Measurements from ENCODE around the gene CYP27B1. TPM values are rescaled to one million over a fixed set of nuclear protein-coding genes. Genes with fewer than 3 reads are reported as not detected.
"Not testable (repeated sequence)": the region's sequence is repeated elsewhere in the genome, so short reads cannot be mapped to it uniquely, and the experiment has no call there.

The CYP27B1 gene
- total RNA-seq, 1 donor = 1.3 TPM

GRCh38 chr12:57776247-57776587 lies 9.3 kb upstream of the CYP27B1 start:
- H3K27me3 ChIP-seq (ENCODE audit: insufficient read depth, low read length) = no peaks in the 10 kb centered on the region
- peaks cover 34% of the 10 kb centered on the region for H3K4me1 ChIP-seq (ENCODE audit: insufficient read depth, low read length)
- no peaks in the 10 kb centered on the region for H3K9me3 ChIP-seq (ENCODE audit: low read depth, low read length)
- H3K4me3 ChIP-seq (ENCODE audit: low read length) = no peak overlapping the region

- H3K27me3 ChIP-seq (ENCODE audit: insufficient read depth, low read length) = no peaks in the 10 kb centered on the region
- peaks cover 34% of the 10 kb centered on the region for H3K4me1 ChIP-seq (ENCODE audit: insufficient read depth, low read length)
- no peaks in the 10 kb centered on the region for H3K9me3 ChIP-seq (ENCODE audit: low read depth, low read length)
- H3K4me3 ChIP-seq (ENCODE audit: low read length) = no peak overlapping the region
These were observed 8.8 kb upstream of the CYP27B1 start for GRCh38 chr12:57775563-57776246.

- H3K9me3 ChIP-seq (ENCODE audit: low read depth, low read length) = no peaks in the 10 kb centered on the region
- no peak overlapping the region for H3K4me3 ChIP-seq (ENCODE audit: low read length)
- H3K4me1 ChIP-seq (ENCODE audit: insufficient read depth, low read length) = peaks cover 29% of the 10 kb centered on the region
- H3K27me3 ChIP-seq (ENCODE audit: insufficient read depth, low read length) = no peaks in the 10 kb centered on the region
These were observed 8.2 kb upstream of the CYP27B1 start for GRCh38 chr12:57775044-57775443.

GRCh38 chr12:57774634-57775033 lies 7.8 kb upstream of the CYP27B1 start:
- peaks cover 29% of the 10 kb centered on the region for H3K4me1 ChIP-seq (ENCODE audit: insufficient read depth, low read length)
- not testable (repeated sequence) for H3K27me3 ChIP-seq (ENCODE audit: insufficient read depth, low read length); H3K4me3 ChIP-seq (ENCODE audit: low read length); H3K9me3 ChIP-seq (ENCODE audit: low read depth, low read length)

GRCh38 chr12:57772429-57773322 lies 5.8 kb upstream of the CYP27B1 start, which contains the start of gene EEF1AKMT3:
TSS of gene EEF1AKMT3 (plus strand) at chr12:57772614. CDS start at chr12:57772725, 111 bp downstream.
- H3K4me3 ChIP-seq (ENCODE audit: low read length) = peak within 1 kb of the TSS; percentile 74
- H3K27me3 ChIP-seq (ENCODE audit: insufficient read depth, low read length) = peaks cover under 1% of the 10 kb centered on the region
- peaks cover 29% of the 10 kb centered on the region for H3K4me1 ChIP-seq (ENCODE audit: insufficient read depth, low read length)
- no peaks in the 10 kb centered on the region for H3K9me3 ChIP-seq (ENCODE audit: low read depth, low read length)

GRCh38 chr12:57771873-57772428 lies 5.1 kb upstream of the CYP27B1 start, which contains the start of gene METTL1:
TSS of gene METTL1 (minus strand) at chr12:57772105. CDS start at chr12:57772083, 22 bp downstream.
- Histone ChIP-seq H3K4me3 (ENCODE audit: low read length) (peak within 1 kb of the TSS; percentile 74), H3K4me1 (ENCODE audit: insufficient read depth, low read length) (peaks cover 30% of the 10 kb centered on the region), H3K9me3 (ENCODE audit: low read depth, low read length) (no peaks in the 10 kb centered on the region), H3K27me3 (ENCODE audit: insufficient read depth, low read length) (peaks cover 8% of the 10 kb centered on the region)

- peaks cover 14% of the 10 kb centered on the region for H3K27me3 ChIP-seq (ENCODE audit: insufficient read depth, low read length)
- no peaks in the 10 kb centered on the region for H3K9me3 ChIP-seq (ENCODE audit: low read depth, low read length)
- peaks cover 36% of the 10 kb centered on the region for H3K4me1 ChIP-seq (ENCODE audit: insufficient read depth, low read length)
- H3K4me3 ChIP-seq (ENCODE audit: low read length) = peak overlapping the region; percentile 74
These were observed 4.5 kb upstream of the CYP27B1 start for GRCh38 chr12:57771236-57771872.

GRCh38 chr12:57770734-57771133 lies 3.9 kb upstream of the CYP27B1 start:
- H3K9me3 ChIP-seq (ENCODE audit: low read depth, low read length) = no peaks in the 10 kb centered on the region
- peaks cover 20% of the 10 kb centered on the region for H3K27me3 ChIP-seq (ENCODE audit: insufficient read depth, low read length)
- H3K4me1 ChIP-seq (ENCODE audit: insufficient read depth, low read length) = peaks cover 40% of the 10 kb centered on the region
- no peak overlapping the region for H3K4me3 ChIP-seq (ENCODE audit: low read length)

GRCh38 chr12:57769594-57769993 lies 2.7 kb upstream of the CYP27B1 start:
- peaks cover 31% of the 10 kb centered on the region for H3K27me3 ChIP-seq (ENCODE audit: insufficient read depth, low read length)
- H3K9me3 ChIP-seq (ENCODE audit: low read depth, low read length) = no peaks in the 10 kb centered on the region
- H3K4me3 ChIP-seq (ENCODE audit: low read length) = no peak overlapping the region
- H3K4me1 ChIP-seq (ENCODE audit: insufficient read depth, low read length) = peaks cover 48% of the 10 kb centered on the region

GRCh38 chr12:57767876-57768275 lies 998 bp upstream of the CYP27B1 start:
- no peak overlapping the region for H3K4me3 ChIP-seq (ENCODE audit: low read length)
- H3K9me3 ChIP-seq (ENCODE audit: low read depth, low read length) = no peaks in the 10 kb centered on the region
- H3K27me3 ChIP-seq (ENCODE audit: insufficient read depth, low read length) = peaks cover 39% of the 10 kb centered on the region
- H3K4me1 ChIP-seq (ENCODE audit: insufficient read depth, low read length) = peaks cover 47% of the 10 kb centered on the region

GRCh38 chr12:57767305-57767698 lies 424 bp upstream of the CYP27B1 start:
- Histone ChIP-seq H3K4me3 (ENCODE audit: low read length) (no peak overlapping the region), H3K27me3 (ENCODE audit: insufficient read depth, low read length) (peaks cover 39% of the 10 kb centered on the region), H3K4me1 (ENCODE audit: insufficient read depth, low read length) (peaks cover 42% of the 10 kb centered on the region), H3K9me3 (ENCODE audit: low read depth, low read length) (no peaks in the 10 kb centered on the region)

- H3K4me3 ChIP-seq (ENCODE audit: low read length) = peak overlapping the region; percentile 30
- peaks cover 39% of the 10 kb centered on the region for H3K27me3 ChIP-seq (ENCODE audit: insufficient read depth, low read length)
These were observed 997 bp downstream of the CYP27B1 start for GRCh38 chr12:57765698-57766463.

GRCh38 chr12:57765003-57765697 lies 1.7 kb downstream of the CYP27B1 start:
- Histone ChIP-seq H3K9me3 (ENCODE audit: low read depth, low read length) (no peaks in the 10 kb centered on the region), H3K4me3 (ENCODE audit: low read length) (peak overlapping the region; percentile 30), H3K27me3 (ENCODE audit: insufficient read depth, low read length) (peaks cover 39% of the 10 kb centered on the region), H3K4me1 (ENCODE audit: insufficient read depth, low read length) (peaks cover 28% of the 10 kb centered on the region)

More at GRCh38 chr12:57765698-57766463, 997 bp downstream of the CYP27B1 start:
- Histone ChIP-seq H3K4me1 (ENCODE audit: insufficient read depth, low read length) (peaks cover 32% of the 10 kb centered on the region), H3K9me3 (ENCODE audit: low read depth, low read length) (no peaks in the 10 kb centered on the region)

GRCh38 chr12:57764662-57765002 lies 2.2 kb downstream of the CYP27B1 start:
- H3K27me3 ChIP-seq (ENCODE audit: insufficient read depth, low read length) = peaks cover 39% of the 10 kb centered on the region
- no peak overlapping the region for H3K4me3 ChIP-seq (ENCODE audit: low read length)
- peaks cover 28% of the 10 kb centered on the region for H3K4me1 ChIP-seq (ENCODE audit: insufficient read depth, low read length)
- no peaks in the 10 kb centered on the region for H3K9me3 ChIP-seq (ENCODE audit: low read depth, low read length)

All from mononuclear cell (primary cell).